ENCODE results near the gene PAWR. TPM values are rescaled to one million over a fixed set of nuclear protein-coding genes. Genes with fewer than 3 reads are reported as not detected.

Gene PAWR
- total RNA-seq, 1 experiment from 2014 or later, result 176 TPM

GRCh38 chr12:79665212-79665887 lies 25.4 kb downstream of the PAWR start:
- no peaks in the 10 kb centered on the region for H4K20me1 ChIP-seq (ENCODE audit: control insufficient read depth, insufficient read depth, insufficient read length)
- no CpG with 5 or more reads among the region's 4 CpGs for WGBS (ENCODE audit: extremely low coverage, insufficient read length, low lambda C conversion rate)
- H3K27me3 ChIP-seq (ENCODE audit: insufficient read depth, low read length), result no peaks in the 10 kb centered on the region
- no peak overlapping the region for H2BK5ac ChIP-seq (ENCODE audit: insufficient read length, low read length)
- H3K4me3 Mint-ChIP-seq, result no peak overlapping the region
- H3K4me1 ChIP-seq (ENCODE audit: insufficient read depth, low read length), result no peaks in the 10 kb centered on the region
- H3T11ph ChIP-seq (ENCODE audit: low read length), result no peak overlapping the region
- no peak overlapping the region for H3K4ac ChIP-seq (ENCODE audit: low read depth, low read length)
- no peak overlapping the region for H4K5ac ChIP-seq (ENCODE audit: insufficient read length, low read depth, low read length)
- no peak overlapping the region for H2BK15ac ChIP-seq (ENCODE audit: low read depth, low read length)
- no peak overlapping the region for H3K27ac ChIP-seq (ENCODE audit: insufficient read length, low read depth, low read length)
- H3K23ac ChIP-seq (ENCODE audit: insufficient read length, low read depth, low read length), result no peak overlapping the region
- H4K8ac ChIP-seq (replicated peaks; ENCODE audit: insufficient read length, low read depth, low read length), result no peak overlapping the region
- H3K27me3 Mint-ChIP-seq (ENCODE audit: low read depth), result no peaks in the 10 kb centered on the region
- H3K4me1 Mint-ChIP-seq, result peaks cover 20 to 32% of the 10 kb centered on the region in 2 experiments
- no peak overlapping the region; a peak in 1 of 7 replicates for H3K27ac Mint-ChIP-seq
- no peaks in the 10 kb centered on the region for H3K9me3 Mint-ChIP-seq
- H2BK120ac ChIP-seq (ENCODE audit: low read depth, low read length, poor library complexity, severe bottlenecking), result no peak overlapping the region
- no peak overlapping the region for H4K91ac ChIP-seq (ENCODE audit: insufficient read length, low read depth, low read length)
- no peak overlapping the region for H3K4me2 ChIP-seq (ENCODE audit: insufficient read depth, insufficient read length, low read length)
- H3K56ac ChIP-seq (ENCODE audit: insufficient read length, low read depth, low read length), result no peak overlapping the region
- H2AFZ ChIP-seq (ENCODE audit: low read length), result no peak overlapping the region
- no peak overlapping the region for H3K18ac ChIP-seq (ENCODE audit: insufficient read length, low read depth, low read length)
- no peak overlapping the region for H3K9ac ChIP-seq (ENCODE audit: extremely low read depth, insufficient read length, low read length)
- TF ChIP-seq CTCF (conservative IDR thresholded peaks at IDR 0.05), result no peak
- no peak overlapping the region for H2AK5ac ChIP-seq (ENCODE audit: insufficient read length, low read length)
- no peak overlapping the region for H2BK12ac ChIP-seq (ENCODE audit: insufficient read length, low read depth, low read length)
- peaks cover 3% of the 10 kb centered on the region for H3K79me1 ChIP-seq (ENCODE audit: insufficient read depth, low read depth, low read length, poor library complexity, severe bottlenecking)
- H2BK20ac ChIP-seq (ENCODE audit: low read depth, low read length, poor library complexity, severe bottlenecking), result no peak overlapping the region
- peaks cover 32 to 54% (median 37%) of the 10 kb centered on the region in 3 experiments for H3K36me3 Mint-ChIP-seq (ENCODE audit: insufficient read depth in 1 of 3, low read depth in 3 of 3)
- no peak overlapping the region for H3K14ac ChIP-seq (ENCODE audit: insufficient read depth, low read length)
- no peaks in the 10 kb centered on the region for H3K23me2 ChIP-seq (ENCODE audit: insufficient read length, low read depth, low read length, poor library complexity, severe bottlenecking)
- H3K9me3 ChIP-seq (ENCODE audit: control insufficient read depth, low read depth, low read length), result no peaks in the 10 kb centered on the region
- peaks cover 44% of the 10 kb centered on the region; the same call in 1 of the 2 replicates for H3K79me2 ChIP-seq (ENCODE audit: insufficient read depth, low read length)
- no peak for DNase-seq
